T-helper 2 cell (primary cell): ENCODE data around the gene GPR89B.
"Not testable (repeated sequence)": the region's sequence is repeated elsewhere in the genome, so short reads cannot be mapped to it uniquely, and the experiment has no call there.

Experiments
- DNase-seq, 5 experiments: peaks; one replicate each; pipeline versions ENCODE4 v3.0.0 to v3.0.0-alpha.2; 2012 to 2022
- total RNA-seq, 2 donors: gene quantifications; one replicate each; lab custom pipeline; 2026; lab: John Stamatoyannopoulos, UW

The GPR89B gene
- 8.7 to 12.6 reads per million in 2 donors for total RNA-seq

DNA sequence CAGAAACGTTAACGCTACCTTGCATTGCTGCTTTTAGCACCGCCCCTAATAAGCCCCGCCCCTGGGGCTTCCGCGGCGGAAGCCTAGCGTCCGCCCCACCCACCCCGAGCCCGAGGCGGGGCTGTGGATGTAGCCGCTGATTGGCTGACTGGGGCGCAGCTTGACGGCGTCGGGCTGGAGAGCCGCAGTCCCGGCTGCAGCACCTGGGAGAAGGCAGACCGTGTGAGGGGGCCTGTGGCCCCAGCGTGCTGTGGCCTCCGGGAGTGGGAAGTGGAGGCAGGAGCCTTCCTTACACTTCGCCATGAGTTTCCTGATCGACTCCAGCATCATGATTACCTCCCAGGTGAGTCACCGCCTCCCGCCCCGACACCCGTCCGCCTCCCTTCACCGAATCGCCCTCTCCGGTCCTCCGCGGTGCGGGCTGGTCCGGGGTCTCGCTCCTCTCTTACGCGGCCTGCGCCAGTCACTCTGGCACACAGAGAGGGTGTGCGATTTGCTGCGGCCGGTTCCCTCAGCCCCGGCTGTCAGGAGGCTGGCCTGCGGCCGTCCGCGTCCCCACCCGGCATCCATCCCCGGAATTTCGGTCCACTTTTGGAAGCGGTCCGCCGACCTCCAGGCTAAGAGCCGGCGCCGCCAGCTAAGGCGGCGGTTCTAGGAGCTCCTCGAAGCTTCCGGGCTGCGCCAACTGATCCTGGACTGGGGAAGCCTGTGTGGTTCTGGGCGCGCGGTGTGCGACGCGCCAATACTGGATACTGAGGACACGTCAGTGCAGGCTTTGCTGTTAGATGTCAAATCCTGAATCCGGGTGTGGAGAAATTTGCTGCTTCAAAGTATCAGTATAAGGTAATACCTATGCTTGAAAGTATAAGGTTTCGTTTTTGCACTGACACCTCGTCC, at the start of gene GPR89B:
TSS of gene GPR89B (plus strand) at position 185 of the 897 bp plus-strand sequence. CDS start at position 302, 117 bp downstream.
- DNase-seq, result peak; percentile 82 to 96 (median 88)

DNA sequence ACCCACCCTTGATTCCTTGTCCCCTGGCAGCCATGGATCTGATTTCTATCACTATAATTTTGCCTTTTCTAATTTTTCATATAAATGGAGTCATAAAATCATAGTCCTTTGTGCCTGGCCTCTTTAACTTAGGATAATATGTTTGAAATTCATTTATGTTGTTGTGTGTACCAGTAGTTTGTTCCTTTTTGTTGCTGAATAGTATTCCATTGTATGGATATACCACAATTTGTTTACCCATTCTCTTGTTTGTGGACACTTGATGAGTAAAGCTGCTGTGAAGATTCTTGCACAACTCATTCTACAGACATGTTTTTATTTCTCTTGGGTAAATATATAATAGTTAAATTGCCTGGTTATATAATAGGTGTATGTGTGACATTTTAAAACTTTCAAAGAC, 48.3 kb upstream of the GPR89B start:
- DNase-seq, result no peak

DNA sequence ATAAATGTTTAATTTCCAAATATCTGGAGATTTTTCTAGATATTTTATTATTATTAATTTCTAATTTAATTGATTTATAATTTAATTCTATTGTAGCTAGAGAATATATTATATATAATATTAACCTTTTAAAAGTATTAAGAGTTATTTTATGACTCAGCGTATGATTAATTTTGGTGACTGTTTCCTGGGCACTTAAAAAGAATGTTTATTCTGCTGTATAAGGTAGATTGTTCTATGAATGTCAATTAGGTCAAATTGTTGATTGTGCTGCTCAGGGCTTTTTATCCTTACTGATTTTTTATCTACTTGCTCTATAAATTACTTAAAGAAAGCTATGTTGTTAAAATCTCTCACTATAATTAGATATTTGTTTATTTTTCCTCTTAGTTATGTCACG, 45.7 kb upstream of the GPR89B start:
- DNase-seq, result no peak

DNA sequence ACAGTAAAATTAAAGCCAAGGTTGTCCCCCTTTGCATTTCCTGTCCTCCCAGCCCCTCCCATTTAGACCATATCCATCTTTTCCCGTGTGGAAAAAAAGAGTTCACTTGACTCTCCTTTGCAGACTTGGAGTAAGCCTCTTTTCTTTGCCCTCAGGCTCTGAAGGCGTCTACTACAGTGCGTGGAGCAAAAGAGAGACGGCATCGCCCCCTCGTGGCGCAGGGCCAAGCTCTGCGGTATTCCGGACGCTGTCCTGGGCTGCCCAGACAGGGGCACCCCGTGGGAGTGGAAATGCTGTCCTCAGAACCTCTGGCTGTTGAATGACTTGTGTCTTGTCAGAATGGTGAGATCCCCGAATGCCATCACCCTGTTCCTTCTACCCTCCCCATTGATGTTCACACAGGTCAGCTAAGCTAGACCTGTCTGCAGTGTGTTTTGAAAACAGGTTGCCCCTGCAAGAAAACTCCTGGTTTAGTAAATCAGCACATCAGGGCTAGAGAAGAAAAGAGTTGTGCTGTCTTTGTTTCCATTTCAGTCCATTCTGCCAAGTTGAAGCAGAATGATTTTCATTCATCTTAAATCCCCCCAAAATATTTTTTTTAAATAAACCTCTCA, 37.9 kb upstream of the GPR89B start:
- peak in 4 of 5 experiments; percentile 6 to 54 (median 32) for DNase-seq

DNA sequence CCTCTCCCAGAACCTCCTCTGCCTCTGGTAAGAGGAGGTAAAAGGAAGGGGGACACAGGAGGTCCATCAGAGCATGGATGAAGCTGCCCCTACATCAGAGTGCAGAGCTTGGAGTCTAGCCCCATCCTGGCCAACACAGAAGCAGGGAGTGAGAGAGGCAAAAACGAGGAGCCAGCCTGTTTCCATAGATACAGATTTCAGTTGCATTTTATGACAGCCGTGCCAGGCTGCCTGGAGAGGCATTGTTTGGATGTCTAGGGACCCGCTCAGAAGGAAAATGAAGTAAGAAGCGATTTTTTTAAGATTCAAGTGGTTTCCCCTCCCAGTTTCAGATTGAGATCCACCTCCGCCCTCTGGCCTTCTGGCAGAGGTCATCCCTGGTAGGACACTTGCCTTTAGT, 37.1 kb upstream of the GPR89B start:
- no peak for DNase-seq

DNA sequence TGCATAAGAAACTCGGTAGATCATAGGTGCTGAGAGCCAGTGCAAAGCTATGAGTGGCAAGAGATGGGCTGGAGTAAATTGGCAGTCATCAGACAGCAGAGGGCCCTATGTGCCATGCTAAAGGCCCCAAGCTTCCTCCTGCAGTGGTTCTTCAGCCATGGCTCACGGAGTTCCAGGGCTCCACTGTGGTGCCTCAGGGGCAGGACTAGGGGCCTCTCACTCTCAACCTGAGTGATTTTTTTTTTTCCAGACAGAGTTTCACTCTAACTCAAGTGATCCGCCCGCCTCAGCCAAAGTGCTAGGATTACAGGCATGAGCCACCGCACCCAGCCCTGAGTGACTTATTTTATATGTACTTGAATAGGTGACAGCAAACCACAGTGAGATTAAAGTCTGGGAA, 36.0 kb upstream of the GPR89B start:
- peak in 1 of 5 experiments; percentile 28 for DNase-seq

DNA sequence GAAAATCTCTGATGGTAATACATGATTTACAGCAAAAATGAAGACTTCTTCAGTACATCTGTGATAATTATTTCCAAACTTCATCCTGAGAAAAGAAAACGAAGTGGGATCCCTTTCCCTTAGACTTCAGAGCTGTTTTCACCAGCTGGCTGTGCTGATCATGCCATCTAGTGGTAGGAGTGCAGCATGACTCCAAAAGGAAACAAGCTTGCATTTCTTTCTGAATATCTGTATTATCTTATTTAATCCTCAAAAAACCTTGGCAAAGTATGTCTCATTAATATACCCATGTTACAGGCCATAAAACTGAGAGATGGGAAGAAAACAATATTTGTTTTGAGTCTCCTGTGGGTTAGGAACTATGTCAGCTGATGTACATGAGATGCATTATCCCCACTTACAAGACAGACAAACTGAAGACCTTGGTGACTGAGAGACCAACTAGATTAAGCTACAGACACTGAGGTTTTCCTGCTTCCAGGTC, 35.4 kb upstream of the GPR89B start:
- peak in 2 of 5 experiments; percentile 5 to 48 for DNase-seq

DNA sequence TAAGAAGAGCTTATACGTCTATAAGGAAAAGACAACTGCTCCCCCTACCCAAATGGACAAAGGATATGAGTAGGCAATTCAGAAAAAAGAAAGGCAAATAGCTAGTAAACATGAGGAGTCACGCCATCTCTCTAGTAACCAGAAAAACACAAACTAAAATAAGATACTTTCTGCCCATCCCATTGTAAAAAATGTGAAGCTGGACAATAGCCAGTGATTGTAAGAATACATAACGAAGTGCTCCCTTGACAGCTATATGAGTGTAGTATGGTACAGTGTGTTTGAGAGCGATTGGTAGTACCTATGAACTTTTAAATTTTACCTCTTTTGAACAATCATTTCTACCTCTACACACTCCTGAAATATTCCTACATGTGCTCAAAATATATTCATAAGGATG, 33.1 kb upstream of the GPR89B start:
- no peak for DNase-seq

DNA sequence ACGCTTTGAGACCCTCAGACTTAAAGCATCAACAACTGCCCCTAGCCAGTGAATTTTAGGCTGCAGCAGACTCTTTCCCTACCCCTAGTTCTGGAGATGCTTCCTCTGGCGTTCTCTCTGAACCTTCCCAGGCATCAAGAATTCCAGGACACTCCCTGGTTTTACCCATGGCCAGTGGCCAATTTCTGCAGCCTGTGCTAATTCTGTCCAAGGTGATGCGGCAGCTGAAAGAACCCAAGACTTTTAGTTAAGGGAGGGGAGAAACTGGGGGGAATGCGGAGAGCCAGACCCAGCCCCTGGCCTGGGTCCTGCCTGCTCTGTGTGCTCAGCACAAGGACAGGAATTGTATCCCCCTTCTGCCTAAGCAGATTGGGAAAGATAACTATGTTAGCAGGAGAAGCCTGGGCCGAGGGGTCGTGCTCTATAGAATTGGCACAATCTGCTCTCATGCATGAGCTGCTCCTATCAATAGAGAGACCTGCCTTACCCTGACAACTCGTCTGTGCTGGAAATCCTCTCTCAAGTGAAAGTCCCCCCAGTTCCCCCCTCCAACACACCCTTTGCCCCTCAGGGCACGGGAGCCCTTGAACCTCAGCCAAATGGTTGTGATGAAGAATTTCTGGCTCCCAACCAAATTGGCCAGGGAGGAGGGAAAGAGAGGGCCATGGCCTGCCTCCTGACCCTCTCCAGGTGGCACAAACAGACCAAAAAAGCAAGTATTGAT, 31.0 kb upstream of the GPR89B start:
- DNase-seq, result no peak

DNA sequence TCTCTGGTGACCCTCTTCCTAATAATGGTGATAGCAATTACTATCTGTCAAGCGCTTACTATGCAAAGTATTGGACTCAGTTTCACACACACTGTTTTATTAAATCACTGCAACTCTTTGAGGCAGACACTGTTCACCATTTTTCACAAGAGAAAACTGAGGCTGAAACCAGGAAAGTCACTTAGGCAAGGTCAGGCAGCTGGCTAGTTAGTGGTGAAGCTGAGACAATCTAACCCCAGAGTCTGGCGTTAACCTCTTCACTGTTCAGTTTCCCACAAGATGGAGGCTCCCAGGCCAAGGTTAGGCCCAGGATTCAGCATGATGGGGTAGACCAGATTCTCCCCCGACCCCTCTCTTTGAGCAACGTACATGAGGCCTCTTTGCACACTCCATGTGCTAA, 30.4 kb upstream of the GPR89B start:
- no peak for DNase-seq

DNA sequence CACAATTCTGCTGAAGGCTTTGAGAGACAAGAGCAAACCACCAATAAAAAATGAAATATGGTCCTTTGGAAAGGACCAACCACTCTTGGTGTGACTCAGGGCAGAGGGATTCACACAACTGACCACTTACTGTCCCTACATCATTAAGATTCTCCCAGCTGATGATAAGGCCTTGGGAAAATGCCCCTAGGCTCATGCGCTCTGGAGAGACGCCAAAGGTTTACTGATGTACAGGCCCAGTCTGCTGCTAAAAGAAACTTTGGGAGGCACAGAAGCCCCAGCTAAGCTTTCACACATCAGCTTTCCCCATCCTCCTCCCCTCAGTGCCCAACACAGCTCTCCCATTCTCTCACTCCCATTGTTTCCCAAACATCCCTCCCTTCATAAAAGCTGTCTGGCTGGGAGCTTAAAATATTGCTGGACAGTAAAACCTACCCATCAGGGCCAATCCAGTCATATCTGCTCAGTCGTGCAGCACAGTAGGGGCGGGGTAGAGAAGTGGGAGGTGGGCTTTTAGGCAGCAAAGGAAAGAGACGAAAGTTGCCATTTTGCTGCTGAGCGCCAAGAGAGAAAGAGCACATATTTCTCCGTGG, 25.9 kb upstream of the GPR89B start, which contains the start of gene GJA8:
TSS of gene GJA8 (plus strand) at position 543 of the 593 bp plus-strand sequence. CDS start 5,161 bp downstream, outside the sequence.
- no peak for DNase-seq

DNA sequence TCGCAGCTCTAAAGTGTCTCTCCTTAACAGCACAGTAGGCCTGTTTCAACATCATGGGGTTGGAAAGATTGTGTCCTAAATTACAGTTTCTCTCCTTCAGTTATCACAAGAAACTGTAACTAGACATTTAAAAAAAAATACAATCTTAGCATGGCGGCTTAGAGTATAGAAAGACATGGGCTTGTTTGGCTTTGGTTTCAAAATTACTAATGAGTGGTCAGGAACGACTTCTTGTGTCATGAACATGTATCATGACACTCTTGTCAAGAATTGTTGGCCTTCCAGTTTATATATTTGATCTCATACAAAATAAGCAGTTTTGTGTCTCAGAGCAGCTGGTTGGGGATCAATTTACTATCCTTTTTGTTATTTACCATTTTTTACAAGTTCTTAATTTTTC, 23.5 kb upstream of the GPR89B start:
- DNase-seq, result peak in 1 of 5 experiments; percentile 67

DNA sequence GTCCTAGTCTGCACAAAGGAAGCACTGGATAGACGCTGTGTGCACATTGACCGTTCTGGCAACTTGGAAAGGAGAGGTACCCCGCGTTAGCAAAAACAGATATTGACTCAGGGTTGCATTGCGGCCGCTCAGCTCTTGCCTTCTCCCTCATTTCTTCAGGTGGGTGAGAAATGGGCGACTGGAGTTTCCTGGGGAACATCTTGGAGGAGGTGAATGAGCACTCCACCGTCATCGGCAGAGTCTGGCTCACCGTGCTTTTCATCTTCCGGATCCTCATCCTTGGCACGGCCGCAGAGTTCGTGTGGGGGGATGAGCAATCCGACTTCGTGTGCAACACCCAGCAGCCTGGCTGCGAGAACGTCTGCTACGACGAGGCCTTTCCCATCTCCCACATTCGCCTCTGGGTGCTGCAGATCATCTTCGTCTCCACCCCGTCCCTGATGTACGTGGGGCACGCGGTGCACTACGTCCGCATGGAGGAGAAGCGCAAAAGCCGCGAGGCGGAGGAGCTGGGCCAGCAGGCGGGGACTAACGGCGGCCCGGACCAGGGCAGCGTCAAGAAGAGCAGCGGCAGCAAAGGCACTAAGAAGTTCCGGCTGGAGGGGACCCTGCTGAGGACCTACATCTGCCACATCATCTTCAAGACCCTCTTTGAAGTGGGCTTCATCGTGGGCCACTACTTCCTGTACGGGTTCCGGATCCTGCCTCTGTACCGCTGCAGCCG, 20.3 kb upstream of the GPR89B start:
- no peak for DNase-seq

DNA sequence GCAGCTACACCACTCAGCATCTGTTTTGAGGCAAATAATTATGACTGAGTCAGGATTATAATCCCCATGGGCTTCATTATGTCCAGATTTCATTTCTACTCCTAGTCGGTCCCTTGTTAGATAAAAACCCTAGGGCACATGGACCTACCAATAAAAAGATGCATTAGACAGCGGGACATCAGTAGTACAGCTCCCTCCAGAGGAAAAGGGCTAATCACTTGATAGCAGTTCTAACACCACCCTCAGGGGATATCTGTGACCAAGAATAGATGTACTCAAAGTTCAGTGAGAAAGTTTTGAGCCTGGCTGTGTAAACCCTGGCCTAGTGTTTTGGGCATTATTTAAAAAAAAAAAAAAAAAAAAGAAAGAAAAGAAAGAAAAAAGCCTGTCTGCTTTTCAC, 15.7 kb upstream of the GPR89B start:
- DNase-seq, result no peak

DNA sequence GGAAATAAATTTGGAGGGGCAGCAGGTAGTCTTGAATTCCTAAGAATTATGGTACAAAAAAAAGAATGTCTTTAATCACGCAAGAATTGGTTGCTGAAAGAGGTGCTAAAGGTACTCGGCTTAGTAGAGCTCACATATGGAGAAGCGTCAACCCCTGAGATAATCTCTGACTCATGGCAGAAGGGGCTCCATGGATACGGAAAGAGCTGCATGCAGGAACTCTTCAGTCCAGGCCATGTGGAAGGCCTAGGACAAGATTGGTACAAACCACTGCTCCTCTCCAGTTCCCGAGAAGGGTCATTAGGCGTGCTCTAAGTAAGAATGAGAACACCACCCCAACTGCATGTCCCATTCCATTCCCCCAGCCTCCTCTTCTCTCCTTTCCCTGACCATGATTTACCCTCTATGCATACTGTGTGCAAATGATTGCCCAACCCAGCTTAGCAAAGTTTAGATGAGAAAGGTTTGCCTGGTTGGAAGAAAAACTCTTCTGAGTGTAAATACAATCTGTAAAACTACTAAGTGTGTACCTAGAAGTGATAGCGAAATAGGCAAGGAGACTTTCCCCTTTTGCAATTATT, 14.8 kb upstream of the GPR89B start:
- no peak for DNase-seq

DNA sequence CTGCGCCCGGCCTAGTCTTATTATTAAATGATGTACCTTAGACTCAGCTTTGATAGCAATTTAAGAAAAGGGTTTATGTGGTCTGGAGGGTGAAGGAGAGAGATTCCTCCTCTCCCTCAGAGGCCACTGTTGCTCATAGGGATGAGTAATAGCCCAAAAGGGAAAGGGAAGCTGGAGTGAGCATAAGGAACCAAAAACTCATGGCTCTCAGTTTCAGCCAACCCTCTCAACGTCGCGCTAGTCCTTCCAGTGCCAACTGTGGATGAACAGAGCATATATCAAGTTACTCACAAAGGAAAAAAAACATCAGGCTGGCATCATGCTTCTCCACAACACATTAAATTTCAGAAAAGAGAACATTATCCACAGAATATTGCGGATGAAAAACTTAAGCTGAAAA, 8.3 kb upstream of the GPR89B start:
- DNase-seq, result no peak

DNA sequence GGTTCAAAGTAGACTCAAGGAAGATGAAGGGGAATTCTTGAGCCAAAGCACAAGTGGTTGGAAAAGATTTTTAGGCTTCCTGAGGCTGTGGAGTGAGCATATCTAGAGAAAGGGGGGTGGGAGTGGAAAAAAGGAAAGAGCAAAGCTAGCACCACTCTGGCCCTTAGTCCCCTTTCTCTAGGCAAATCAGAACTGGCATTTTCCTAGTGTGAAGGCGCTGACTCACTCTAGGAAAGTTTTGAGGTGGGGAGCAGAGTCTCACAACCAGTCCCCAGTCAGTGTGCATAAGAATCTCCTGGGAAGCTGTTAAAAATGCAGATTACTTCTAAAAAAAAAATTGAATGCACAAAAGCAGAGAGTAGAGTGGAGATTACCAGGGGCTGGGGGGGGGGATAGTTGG, 3.4 kb upstream of the GPR89B start:
- no peak for DNase-seq

DNA sequence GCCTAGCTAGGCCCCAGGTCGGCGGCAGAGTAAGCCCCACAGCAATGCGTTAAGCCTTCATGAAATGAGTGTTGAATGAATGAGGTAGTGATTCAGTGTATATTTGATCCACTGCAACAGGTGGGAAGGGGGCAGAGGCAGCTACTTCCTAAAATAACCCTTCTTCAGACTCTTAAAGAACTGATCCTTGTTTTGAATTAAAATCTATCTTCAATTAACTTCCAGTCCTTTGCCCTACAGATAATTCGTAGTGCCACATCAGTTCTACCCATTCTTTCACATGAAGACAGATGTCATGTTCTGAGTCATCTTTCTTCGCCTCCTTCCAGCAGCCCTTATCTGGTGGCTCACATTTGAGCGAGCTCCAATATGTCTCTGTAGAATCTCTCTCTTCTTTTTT, 1.0 kb upstream of the GPR89B start:
- peak in 1 of 5 experiments; percentile 32 for DNase-seq

DNA sequence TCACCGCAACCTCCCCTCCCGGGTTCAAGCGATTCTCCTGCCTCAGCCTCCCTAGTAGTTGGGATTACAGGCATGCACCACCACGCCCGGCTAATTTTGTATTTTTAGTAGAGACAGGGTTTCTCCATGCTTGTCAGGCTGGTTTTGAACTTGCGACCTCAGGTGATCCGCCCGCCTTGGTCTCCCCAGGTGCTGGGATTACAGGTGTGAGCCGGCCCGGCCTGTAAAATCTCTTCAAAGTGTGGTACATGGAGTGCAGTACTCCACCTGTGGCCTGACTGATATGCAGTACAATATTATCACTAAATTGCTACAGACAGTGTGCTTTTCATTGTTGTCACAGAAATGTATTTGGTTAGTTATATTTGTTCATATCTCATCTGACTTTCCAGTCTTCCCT, 531 bp upstream of the GPR89B start:
- not testable (repeated sequence) for DNase-seq

DNA sequence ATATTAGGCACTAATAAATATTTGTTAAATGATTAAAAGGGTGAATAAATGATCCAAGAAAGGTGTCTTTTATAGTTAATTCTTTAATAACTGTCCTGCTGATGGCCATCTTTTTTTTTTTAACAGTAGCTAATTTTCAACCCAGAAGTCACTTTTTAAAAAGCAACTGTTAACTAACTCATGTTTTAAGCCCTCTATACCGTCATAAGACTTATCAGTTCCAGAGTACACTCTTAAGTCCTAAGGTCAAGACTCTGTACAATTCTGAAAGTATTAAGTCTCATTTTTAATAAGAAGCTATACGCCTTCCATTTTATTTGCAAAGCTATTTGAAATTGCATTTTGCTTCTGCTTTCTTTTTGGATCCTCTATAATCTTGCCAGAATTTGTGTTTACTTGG, 2.9 kb downstream of the GPR89B start:
- DNase-seq, result not testable (repeated sequence)

DNA sequence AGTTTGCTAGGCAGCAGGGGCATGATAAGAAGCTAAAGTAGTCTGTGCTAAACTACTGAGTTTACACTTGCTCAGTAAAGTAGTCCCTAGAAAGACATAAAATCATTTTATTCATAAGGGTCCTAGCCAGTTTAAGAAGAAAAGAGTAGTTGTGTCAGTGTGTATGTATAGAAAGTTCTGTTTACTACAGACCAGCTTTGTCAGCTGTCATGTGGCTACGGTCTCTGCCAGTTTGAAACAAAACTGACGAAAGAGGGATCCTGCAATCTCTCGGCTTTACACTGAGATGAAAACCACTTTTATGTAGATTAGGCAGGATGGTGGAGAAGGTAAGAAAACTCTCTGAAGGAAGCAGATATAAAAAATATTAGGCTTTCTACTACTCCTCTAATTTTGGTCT, 7.1 kb downstream of the GPR89B start:
- DNase-seq, result not testable (repeated sequence)

DNA sequence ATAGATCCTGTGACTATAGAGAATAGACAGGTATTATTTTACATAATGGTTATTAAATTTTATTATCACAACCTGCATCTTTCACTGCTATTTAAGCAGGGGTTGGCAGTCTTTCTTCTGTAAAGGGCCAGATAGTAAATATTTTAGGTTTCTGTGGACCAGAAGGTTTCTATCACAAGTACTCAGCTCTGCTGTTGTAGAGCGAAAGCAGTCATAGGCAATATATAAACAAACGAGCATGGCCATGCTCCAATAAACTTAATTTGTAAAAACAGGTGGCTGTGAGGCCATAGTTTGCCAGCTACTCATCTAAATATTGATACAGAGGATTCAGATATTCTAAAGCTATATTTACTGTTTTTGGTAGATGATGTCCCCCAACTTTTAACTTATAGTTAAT, 12.2 kb downstream of the GPR89B start:
- DNase-seq, result not testable (repeated sequence)
